Osteoblast (primary cell): Measurements from ENCODE around the gene ALDOC. TPM values are rescaled to one million over a fixed set of nuclear protein-coding genes. Genes with fewer than 3 reads are reported as not detected.
A peak's percentile ranks its signal among the peaks of the same experiment; 100 is the strongest.

ENCODE experiments used
- DNase-seq: peaks from one replicate; pipeline ENCODE4 v3.0.0; 2011; ENCODE audit warnings: low spot score, mixed read lengths; ENCODE audit not compliant: insufficient read length; ENCODE audit errors: missing footprints
- H2AFZ ChIP-seq: 2 replicates; pipeline ENCODE4 v1.6.0; 2011; ENCODE audit warnings: mild to moderate bottlenecking, low read length
- H3K27ac ChIP-seq: 2 replicates; pipeline ENCODE4 v1.5.1; 2011; ENCODE audit warnings: mild to moderate bottlenecking, low read depth, low read length, moderate library complexity
- H3K27me3 ChIP-seq: 2 replicates; pipeline ENCODE4 v1.6.0; 2012; ENCODE audit warnings: mild to moderate bottlenecking, control low read depth, inconsistent platforms, low read length, moderate library complexity; ENCODE audit not compliant: insufficient read depth
- H3K36me3 ChIP-seq: 2 replicates; pipeline ENCODE4 v1.5.1; 2011; ENCODE audit warnings: mild to moderate bottlenecking, low read length, control low read depth, moderate library complexity; ENCODE audit not compliant: insufficient read depth
- H3K4me1 ChIP-seq: 2 replicates; pipeline ENCODE4 v1.5.1; 2011; ENCODE audit warnings: mild to moderate bottlenecking, low read length, control low read depth, moderate library complexity; ENCODE audit not compliant: insufficient read depth
- H3K4me2 ChIP-seq: 2 replicates; pipeline ENCODE4 v1.6.0; 2011; ENCODE audit warnings: mild to moderate bottlenecking, low read length; ENCODE audit not compliant: insufficient read depth
- H3K4me3 ChIP-seq: fragments of 200-600 bp; sonication (generic); 3 replicates; pipeline ENCODE4 v1.5.1; 2012; ENCODE audit warnings: mild to moderate bottlenecking, low read length, inconsistent platforms; ENCODE audit not compliant: insufficient read depth
- H3K79me2 ChIP-seq: 2 replicates; pipeline ENCODE4 v1.6.0; 2012; ENCODE audit warnings: mild to moderate bottlenecking, low read length, control low read depth, inconsistent platforms; ENCODE audit not compliant: insufficient read depth
- H3K9me3 ChIP-seq: 2 replicates; pipeline ENCODE4 v1.5.1; 2011; ENCODE audit warnings: low read depth, low read length, control low read depth
- H4K20me1 ChIP-seq: 2 replicates; pipeline ENCODE4 v1.6.0; 2012; ENCODE audit warnings: mild to moderate bottlenecking, low read length, control low read depth; ENCODE audit not compliant: insufficient read depth
- CTCF ChIP-seq: IDR thresholded peaks from 2 replicates; pipeline ENCODE4 v1.5.1; 2011; ENCODE audit warnings: mild to moderate bottlenecking, low read depth, low read length, moderate library complexity; ENCODE audit errors: extremely low read depth
- total RNA-seq: library from RNA; depleted of rRNA; stranded (reverse); fragments of >200 nt; gene quantifications from 2 replicates; pipeline ENCODE4 v1.2.3, GENCODE V29; 2012

The ALDOC gene
- total RNA-seq, 1 donor: 17.0 TPM

GRCh38 chr17:28524476-28525424 lies 51.9 kb downstream of the ALDOC start:
- Histone ChIP-seq H2AFZ (no peak overlapping the region), H3K36me3 (no peaks in the 10 kb centered on the region), H3K27ac (no peak overlapping the region), H3K9me3 (no peaks in the 10 kb centered on the region), H3K27me3 (no peaks in the 10 kb centered on the region), H3K4me1 (peaks cover 7% of the 10 kb centered on the region), H4K20me1 (no peaks in the 10 kb centered on the region), H3K4me2 (no peak overlapping the region), H3K4me3 (no peak overlapping the region), H3K79me2 (no peaks in the 10 kb centered on the region)
- no peak for TF ChIP-seq CTCF
- peak; percentile 98 for DNase-seq

GRCh38 chr17:28523876-28524275 lies 52.8 kb downstream of the ALDOC start:
- Histone ChIP-seq H4K20me1 (no peaks in the 10 kb centered on the region), H3K9me3 (no peaks in the 10 kb centered on the region), H2AFZ (no peak overlapping the region), H3K4me2 (no peak overlapping the region), H3K27ac (no peak overlapping the region), H3K36me3 (no peaks in the 10 kb centered on the region), H3K4me1 (peaks cover 7% of the 10 kb centered on the region), H3K4me3 (no peak overlapping the region), H3K79me2 (no peaks in the 10 kb centered on the region), H3K27me3 (no peaks in the 10 kb centered on the region)
- TF ChIP-seq CTCF: no peak
- DNase-seq: peak; percentile 67

GRCh38 chr17:28523186-28523585 lies 53.5 kb downstream of the ALDOC start:
- Histone ChIP-seq H3K4me2 (no peak overlapping the region), H4K20me1 (no peaks in the 10 kb centered on the region), H3K27ac (no peak overlapping the region), H3K27me3 (no peaks in the 10 kb centered on the region), H3K4me1 (peaks cover 7% of the 10 kb centered on the region), H3K79me2 (no peaks in the 10 kb centered on the region), H3K9me3 (no peaks in the 10 kb centered on the region), H2AFZ (no peak overlapping the region), H3K36me3 (no peaks in the 10 kb centered on the region), H3K4me3 (no peak overlapping the region)
- DNase-seq: no peak
- TF ChIP-seq CTCF: no peak

Other genes starting within 250 kb of the ALDOC start
- 59.4 and 59.8 TPM in 2 replicates for gene IFT20, start 241.4 kb downstream of the ALDOC start, total RNA-seq
- 31.8 and 33.3 TPM in 2 replicates for gene TNFAIP1, start 241.1 kb downstream of the ALDOC start, total RNA-seq
- 82.9 and 84.6 TPM in 2 replicates for gene POLDIP2, start 219.4 kb downstream of the ALDOC start, total RNA-seq
- gene SEBOX, start 211.7 kb downstream of the ALDOC start, total RNA-seq: not detected in 2 replicates
- gene VTN, start 206.6 kb downstream of the ALDOC start, total RNA-seq: under 0.01 TPM in 1 of 2 replicates, not detected in the other
- gene SARM1, start 205.2 kb downstream of the ALDOC start, total RNA-seq: 5.8 and 5.9 TPM in 2 replicates
- gene SLC46A1, start 170.7 kb downstream of the ALDOC start, total RNA-seq: 6.8 and 8.0 TPM in 2 replicates
- gene SLC13A2, start 103.3 kb downstream of the ALDOC start, total RNA-seq: not detected in 2 replicates
- gene FOXN1, start 70.5 kb downstream of the ALDOC start, total RNA-seq: not detected in 2 replicates
- gene UNC119, start 24.3 kb downstream of the ALDOC start, total RNA-seq: 23.2 and 25.0 TPM in 2 replicates
- gene PIGS, start 5.4 kb downstream of the ALDOC start, total RNA-seq: 49.9 and 54.5 TPM in 2 replicates
- 4.3 and 6.2 TPM in 2 replicates for gene SPAG5, start 22.1 kb upstream of the ALDOC start, total RNA-seq
- 4.1 and 4.3 TPM in 2 replicates for gene RSKR, start 37.3 kb upstream of the ALDOC start, total RNA-seq
- 170 and 171 TPM in 2 replicates for gene BLTP2, start 68.3 kb upstream of the ALDOC start, total RNA-seq
- gene SDF2, start 85.0 kb upstream of the ALDOC start, total RNA-seq: 37.4 and 40.9 TPM in 2 replicates
- 47.4 and 54.2 TPM in 2 replicates for gene SUPT6H, start 85.3 kb upstream of the ALDOC start, total RNA-seq
- gene PROCA1, start 135.0 kb upstream of the ALDOC start, total RNA-seq: 0.36 and 0.88 TPM in 2 replicates
- 176 and 186 TPM in 2 replicates for gene RAB34, start 141.0 kb upstream of the ALDOC start, total RNA-seq
- gene RPL23A, start 143.1 kb upstream of the ALDOC start, total RNA-seq: 428 and 494 TPM in 2 replicates
- 3.2 and 4.0 TPM in 2 replicates for gene TLCD1, start 149.3 kb upstream of the ALDOC start, total RNA-seq
- 6.2 and 7.2 TPM in 2 replicates for gene NEK8, start 151.9 kb upstream of the ALDOC start, total RNA-seq
- 36.8 and 47.0 TPM in 2 replicates for gene TRAF4, start 167.1 kb upstream of the ALDOC start, total RNA-seq